HepG2 (cell line): Measurements from ENCODE around the gene TMEM214.
A peak's percentile ranks its signal among the peaks of the same experiment; 100 is the strongest.

ENCODE experiments used
- CTCF ChIP-seq: sonication (generic); formaldehyde crosslinking; IDR thresholded peaks from 2 replicates; pipeline ENCODE4 v1.5.0; 2020; ENCODE audit warnings: mild to moderate bottlenecking, missing genetic modification reagents, moderate library complexity
- EZH2 ChIP-seq: conservative IDR thresholded peaks from 2 replicates; pipeline ENCODE4 v1.6.1; 2012; ENCODE audit warnings: mild to moderate bottlenecking, low read depth, low read length, moderate library complexity
- NFKBIZ ChIP-seq: IDR thresholded peaks from 2 replicates; pipeline ENCODE4 v1.6.1; 2018; ENCODE audit warnings: missing genetic modification reagents, missing compliant biosample characterization
- TCF12 ChIP-seq, 2 experiments: fragments of 450-650 bp in 1 of 2; sonication (generic) in 1 of 2; formaldehyde crosslinking in 1 of 2; IDR thresholded peaks; 2 replicates each; pipeline versions ENCODE4 v1.6.1 to v1.8.0; 2017 to 2022; ENCODE audit warnings: antibody characterized with exemption in 1 of 2, mild to moderate bottlenecking in 1 of 2, missing genetic modification reagents in 1 of 2, moderate library complexity in 1 of 2
- TRIM22 ChIP-seq: fragments of 450-650 bp; IDR thresholded peaks from 2 replicates; pipeline ENCODE4 v1.6.1; 2017
- YY1 ChIP-seq: IDR thresholded peaks from 2 replicates; pipeline ENCODE4 v1.6.1; 2011; ENCODE audit warnings: low read length, low read depth, moderate library complexity, mild to moderate bottlenecking; ENCODE audit not compliant: insufficient read depth, insufficient replicate concordance
- ZBTB49 ChIP-seq: sonication (generic); formaldehyde crosslinking; IDR thresholded peaks from 2 replicates; pipeline ENCODE4 v1.4.0; 2020; ENCODE audit warnings: missing genetic modification reagents, borderline replicate concordance
- ZNF678 ChIP-seq: sonication (generic); formaldehyde crosslinking; IDR thresholded peaks from 2 replicates; pipeline ENCODE4 v1.4.0; 2020; ENCODE audit warnings: mild to moderate bottlenecking, missing genetic modification reagents
- TF ChIP-seq, protein P1 (sequence below): sonication (generic); formaldehyde crosslinking; IDR thresholded peaks from 2 replicates; pipeline ENCODE4 v1.8.1; 2022; ENCODE audit warnings: mild to moderate bottlenecking, missing genetic modification reagents
- TF ChIP-seq, protein P2 (sequence below): sonication (generic); formaldehyde crosslinking; IDR thresholded peaks from 2 replicates; pipeline ENCODE4 v1.9.0; 2021; ENCODE audit warnings: mild to moderate bottlenecking, missing genetic modification reagents
- TF ChIP-seq, protein P3 (sequence below): IDR thresholded peaks from 2 replicates; pipeline ENCODE4 v1.6.1; 2012; ENCODE audit warnings: inconsistent platforms

GRCh38 chr2:26991717-26992116 is 41.0 kb upstream of the TMEM214 start:
- TF ChIP-seq CTCF (CRISPR knock-in tag) (no peak), ZNF678 (no peak), TCF12 (IDR thresholded peaks at IDR 0.05) (no peak), TCF12 (CRISPR knock-in tag; IDR thresholded peaks at IDR 0.05) (no peak), YY1 (no peak), TRIM22 (no peak), ZBTB49 (no peak), NFKBIZ (CRISPR knock-in tag) (no peak), EZH2 (no peak)
- TF ChIP-seq, protein P1, sequence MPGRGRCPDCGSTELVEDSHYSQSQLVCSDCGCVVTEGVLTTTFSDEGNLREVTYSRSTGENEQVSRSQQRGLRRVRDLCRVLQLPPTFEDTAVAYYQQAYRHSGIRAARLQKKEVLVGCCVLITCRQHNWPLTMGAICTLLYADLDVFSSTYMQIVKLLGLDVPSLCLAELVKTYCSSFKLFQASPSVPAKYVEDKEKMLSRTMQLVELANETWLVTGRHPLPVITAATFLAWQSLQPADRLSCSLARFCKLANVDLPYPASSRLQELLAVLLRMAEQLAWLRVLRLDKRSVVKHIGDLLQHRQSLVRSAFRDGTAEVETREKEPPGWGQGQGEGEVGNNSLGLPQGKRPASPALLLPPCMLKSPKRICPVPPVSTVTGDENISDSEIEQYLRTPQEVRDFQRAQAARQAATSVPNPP, result no peak
- TF ChIP-seq, protein P2, sequence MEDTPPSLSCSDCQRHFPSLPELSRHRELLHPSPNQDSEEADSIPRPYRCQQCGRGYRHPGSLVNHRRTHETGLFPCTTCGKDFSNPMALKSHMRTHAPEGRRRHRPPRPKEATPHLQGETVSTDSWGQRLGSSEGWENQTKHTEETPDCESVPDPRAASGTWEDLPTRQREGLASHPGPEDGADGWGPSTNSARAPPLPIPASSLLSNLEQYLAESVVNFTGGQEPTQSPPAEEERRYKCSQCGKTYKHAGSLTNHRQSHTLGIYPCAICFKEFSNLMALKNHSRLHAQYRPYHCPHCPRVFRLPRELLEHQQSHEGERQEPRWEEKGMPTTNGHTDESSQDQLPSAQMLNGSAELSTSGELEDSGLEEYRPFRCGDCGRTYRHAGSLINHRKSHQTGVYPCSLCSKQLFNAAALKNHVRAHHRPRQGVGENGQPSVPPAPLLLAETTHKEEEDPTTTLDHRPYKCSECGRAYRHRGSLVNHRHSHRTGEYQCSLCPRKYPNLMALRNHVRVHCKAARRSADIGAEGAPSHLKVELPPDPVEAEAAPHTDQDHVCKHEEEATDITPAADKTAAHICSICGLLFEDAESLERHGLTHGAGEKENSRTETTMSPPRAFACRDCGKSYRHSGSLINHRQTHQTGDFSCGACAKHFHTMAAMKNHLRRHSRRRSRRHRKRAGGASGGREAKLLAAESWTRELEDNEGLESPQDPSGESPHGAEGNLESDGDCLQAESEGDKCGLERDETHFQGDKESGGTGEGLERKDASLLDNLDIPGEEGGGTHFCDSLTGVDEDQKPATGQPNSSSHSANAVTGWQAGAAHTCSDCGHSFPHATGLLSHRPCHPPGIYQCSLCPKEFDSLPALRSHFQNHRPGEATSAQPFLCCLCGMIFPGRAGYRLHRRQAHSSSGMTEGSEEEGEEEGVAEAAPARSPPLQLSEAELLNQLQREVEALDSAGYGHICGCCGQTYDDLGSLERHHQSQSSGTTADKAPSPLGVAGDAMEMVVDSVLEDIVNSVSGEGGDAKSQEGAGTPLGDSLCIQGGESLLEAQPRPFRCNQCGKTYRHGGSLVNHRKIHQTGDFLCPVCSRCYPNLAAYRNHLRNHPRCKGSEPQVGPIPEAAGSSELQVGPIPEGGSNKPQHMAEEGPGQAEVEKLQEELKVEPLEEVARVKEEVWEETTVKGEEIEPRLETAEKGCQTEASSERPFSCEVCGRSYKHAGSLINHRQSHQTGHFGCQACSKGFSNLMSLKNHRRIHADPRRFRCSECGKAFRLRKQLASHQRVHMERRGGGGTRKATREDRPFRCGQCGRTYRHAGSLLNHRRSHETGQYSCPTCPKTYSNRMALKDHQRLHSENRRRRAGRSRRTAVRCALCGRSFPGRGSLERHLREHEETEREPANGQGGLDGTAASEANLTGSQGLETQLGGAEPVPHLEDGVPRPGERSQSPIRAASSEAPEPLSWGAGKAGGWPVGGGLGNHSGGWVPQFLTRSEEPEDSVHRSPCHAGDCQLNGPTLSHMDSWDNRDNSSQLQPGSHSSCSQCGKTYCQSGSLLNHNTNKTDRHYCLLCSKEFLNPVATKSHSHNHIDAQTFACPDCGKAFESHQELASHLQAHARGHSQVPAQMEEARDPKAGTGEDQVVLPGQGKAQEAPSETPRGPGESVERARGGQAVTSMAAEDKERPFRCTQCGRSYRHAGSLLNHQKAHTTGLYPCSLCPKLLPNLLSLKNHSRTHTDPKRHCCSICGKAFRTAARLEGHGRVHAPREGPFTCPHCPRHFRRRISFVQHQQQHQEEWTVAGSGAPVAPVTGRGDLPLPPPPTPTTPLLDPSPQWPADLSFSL (CRISPR knock-in tag), result no peak
- TF ChIP-seq, protein P3, sequence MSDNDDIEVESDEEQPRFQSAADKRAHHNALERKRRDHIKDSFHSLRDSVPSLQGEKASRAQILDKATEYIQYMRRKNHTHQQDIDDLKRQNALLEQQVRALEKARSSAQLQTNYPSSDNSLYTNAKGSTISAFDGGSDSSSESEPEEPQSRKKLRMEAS, result peak; percentile 46; the same call in 1 of the 2 replicates
